Fibroblast of lung (primary cell): ENCODE results near the gene RIPOR3.

Experiments used
- CTCF ChIP-seq, 2 donors: IDR thresholded peaks in 1 of 2; conservative IDR thresholded peaks in 1 of 2; 1 replicate in 1 of 2; 2 replicates in 1 of 2; pipeline ENCODE4 v1.5.1; 2011 to 2012; ENCODE audit warnings: low read length in 2 of 2, control low read depth in 1 of 2, inconsistent platforms in 1 of 2, low read depth in 1 of 2, mild to moderate bottlenecking in 1 of 2
- EZH2 ChIP-seq: IDR thresholded peaks from 2 replicates; pipeline ENCODE4 v1.5.1; 2012; ENCODE audit warnings: low read length, control low read depth, mild to moderate bottlenecking; ENCODE audit errors: missing control alignments

GRCh38 chr20:50690650-50691572 lies at the start of gene RIPOR3:
- TF ChIP-seq CTCF (conservative IDR thresholded peaks at IDR 0.05 in 1 of 2, IDR thresholded peaks at IDR 0.05 in 1 of 2; ENCODE audit: low read depth in 1 of 2, low read length in 2 of 2) (no peak), EZH2 (peak; percentile 52)
